ENCODE results near the gene RCAN2.

The RCAN2 gene

GRCh38 chr6:46468403-46469010 lies 22.7 kb downstream of the RCAN2 start:
- Histone ChIP-seq H3K4me3 (ENCODE audit: low read depth in 1 of 2, low read length in 2 of 2) (no peak overlapping the region), H3K4me1 (ENCODE audit: control insufficient read depth in 1 of 2, insufficient read depth in 2 of 2, low read length in 2 of 2) (no peaks in the 10 kb centered on the region), H3K36me3 (ENCODE audit: control insufficient read depth in 1 of 2, insufficient read depth in 2 of 2, low read length in 2 of 2) (no peaks in the 10 kb centered on the region), H3K27me3 (ENCODE audit: control insufficient read depth in 1 of 2, insufficient read depth in 2 of 2, low read length in 2 of 2) (peaks cover 0 to 4% of the 10 kb centered on the region in 2 donors), H3K9me3 (ENCODE audit: control insufficient read depth in 1 of 2, low read length in 2 of 2) (no peaks in the 10 kb centered on the region), H3K27ac (ENCODE audit: low read depth, low read length) (no peak overlapping the region), H3K9ac (ENCODE audit: low read depth in 1 of 2, low read length in 2 of 2) (no peak overlapping the region)

GRCh38 chr6:46466570-46466969 lies 24.7 kb downstream of the RCAN2 start:
- no peaks in the 10 kb centered on the region for H3K27me3 ChIP-seq (ENCODE audit: control insufficient read depth in 1 of 2, insufficient read depth in 2 of 2, low read length in 2 of 2)
- no peak overlapping the region for H3K9ac ChIP-seq (ENCODE audit: low read depth in 1 of 2, low read length in 2 of 2)
- no peaks in the 10 kb centered on the region for H3K4me1 ChIP-seq (ENCODE audit: control insufficient read depth in 1 of 2, insufficient read depth in 2 of 2, low read length in 2 of 2)
- H3K36me3 ChIP-seq (ENCODE audit: control insufficient read depth in 1 of 2, insufficient read depth in 2 of 2, low read length in 2 of 2), result no peaks in the 10 kb centered on the region
- no peak overlapping the region for H3K4me3 ChIP-seq (ENCODE audit: low read depth in 1 of 2, low read length in 2 of 2)
- H3K9me3 ChIP-seq (ENCODE audit: control insufficient read depth in 1 of 2, low read length in 2 of 2), result no peaks in the 10 kb centered on the region
- H3K27ac ChIP-seq (ENCODE audit: low read depth, low read length), result no peak overlapping the region

GRCh38 chr6:46465294-46466165 lies 25.7 kb downstream of the RCAN2 start:
- Histone ChIP-seq H3K36me3 (ENCODE audit: control insufficient read depth in 1 of 2, insufficient read depth in 2 of 2, low read length in 2 of 2) (no peaks in the 10 kb centered on the region), H3K4me3 (ENCODE audit: low read depth in 1 of 2, low read length in 2 of 2) (no peak overlapping the region), H3K27ac (ENCODE audit: low read depth, low read length) (no peak overlapping the region), H3K27me3 (ENCODE audit: control insufficient read depth in 1 of 2, insufficient read depth in 2 of 2, low read length in 2 of 2) (no peaks in the 10 kb centered on the region), H3K9me3 (ENCODE audit: control insufficient read depth in 1 of 2, low read length in 2 of 2) (no peaks in the 10 kb centered on the region), H3K9ac (ENCODE audit: low read depth in 1 of 2, low read length in 2 of 2) (no peak overlapping the region), H3K4me1 (ENCODE audit: control insufficient read depth in 1 of 2, insufficient read depth in 2 of 2, low read length in 2 of 2) (no peaks in the 10 kb centered on the region)

- Histone ChIP-seq H3K27ac (ENCODE audit: low read depth, low read length) (no peak overlapping the region), H3K4me1 (ENCODE audit: control insufficient read depth in 1 of 2, insufficient read depth in 2 of 2, low read length in 2 of 2) (peaks cover 0 to 4% of the 10 kb centered on the region in 2 donors), H3K27me3 (ENCODE audit: control insufficient read depth in 1 of 2, insufficient read depth in 2 of 2, low read length in 2 of 2) (peaks cover 0 to 8% of the 10 kb centered on the region in 2 donors), H3K4me3 (ENCODE audit: low read depth in 1 of 2, low read length in 2 of 2) (no peak overlapping the region), H3K9ac (ENCODE audit: low read depth in 1 of 2, low read length in 2 of 2) (no peak overlapping the region), H3K36me3 (ENCODE audit: control insufficient read depth in 1 of 2, insufficient read depth in 2 of 2, low read length in 2 of 2) (no peaks in the 10 kb centered on the region), H3K9me3 (ENCODE audit: control insufficient read depth in 1 of 2, low read length in 2 of 2) (no peaks in the 10 kb centered on the region)
Observed at GRCh38 chr6:46456297-46456696, 35.0 kb downstream of the RCAN2 start.

- Histone ChIP-seq H3K4me1 (ENCODE audit: control insufficient read depth in 1 of 2, insufficient read depth in 2 of 2, low read length in 2 of 2) (peaks cover 0 to 4% of the 10 kb centered on the region in 2 donors), H3K36me3 (ENCODE audit: control insufficient read depth in 1 of 2, insufficient read depth in 2 of 2, low read length in 2 of 2) (no peaks in the 10 kb centered on the region), H3K27me3 (ENCODE audit: control insufficient read depth in 1 of 2, insufficient read depth in 2 of 2, low read length in 2 of 2) (peaks cover 0 to 8% of the 10 kb centered on the region in 2 donors), H3K27ac (ENCODE audit: low read depth, low read length) (no peak overlapping the region), H3K4me3 (ENCODE audit: low read depth in 1 of 2, low read length in 2 of 2) (no peak overlapping the region), H3K9ac (ENCODE audit: low read depth in 1 of 2, low read length in 2 of 2) (no peak overlapping the region), H3K9me3 (ENCODE audit: control insufficient read depth in 1 of 2, low read length in 2 of 2) (no peaks in the 10 kb centered on the region)
Observed at GRCh38 chr6:46454691-46455090, 36.6 kb downstream of the RCAN2 start.

GRCh38 chr6:46453741-46454316 lies 37.4 kb downstream of the RCAN2 start:
- peaks cover 0 to 4% of the 10 kb centered on the region in 2 donors for H3K4me1 ChIP-seq (ENCODE audit: control insufficient read depth in 1 of 2, insufficient read depth in 2 of 2, low read length in 2 of 2)
- no peak overlapping the region for H3K9ac ChIP-seq (ENCODE audit: low read depth in 1 of 2, low read length in 2 of 2)

GRCh38 chr6:46453216-46453615 lies 38.0 kb downstream of the RCAN2 start:
- no peak overlapping the region for H3K9ac ChIP-seq (ENCODE audit: low read depth in 1 of 2, low read length in 2 of 2)
- no peaks in the 10 kb centered on the region for H3K36me3 ChIP-seq (ENCODE audit: control insufficient read depth in 1 of 2, insufficient read depth in 2 of 2, low read length in 2 of 2)
- H3K9me3 ChIP-seq (ENCODE audit: control insufficient read depth in 1 of 2, low read length in 2 of 2), result no peaks in the 10 kb centered on the region
- peaks cover 0 to 8% of the 10 kb centered on the region in 2 donors for H3K27me3 ChIP-seq (ENCODE audit: control insufficient read depth in 1 of 2, insufficient read depth in 2 of 2, low read length in 2 of 2)
- no peak overlapping the region for H3K4me3 ChIP-seq (ENCODE audit: low read depth in 1 of 2, low read length in 2 of 2)
- peaks cover 0 to 4% of the 10 kb centered on the region in 2 donors for H3K4me1 ChIP-seq (ENCODE audit: control insufficient read depth in 1 of 2, insufficient read depth in 2 of 2, low read length in 2 of 2)
- H3K27ac ChIP-seq (ENCODE audit: low read depth, low read length), result no peak overlapping the region

More at GRCh38 chr6:46453741-46454316, 37.4 kb downstream of the RCAN2 start:
- no peak overlapping the region for H3K4me3 ChIP-seq (ENCODE audit: low read depth in 1 of 2, low read length in 2 of 2)
- H3K9me3 ChIP-seq (ENCODE audit: control insufficient read depth in 1 of 2, low read length in 2 of 2), result no peaks in the 10 kb centered on the region
- no peaks in the 10 kb centered on the region for H3K36me3 ChIP-seq (ENCODE audit: control insufficient read depth in 1 of 2, insufficient read depth in 2 of 2, low read length in 2 of 2)
- H3K27me3 ChIP-seq (ENCODE audit: control insufficient read depth in 1 of 2, insufficient read depth in 2 of 2, low read length in 2 of 2), result peaks cover 0 to 8% of the 10 kb centered on the region in 2 donors
- H3K27ac ChIP-seq (ENCODE audit: low read depth, low read length), result no peak overlapping the region

- Histone ChIP-seq H3K27ac (ENCODE audit: low read depth, low read length) (no peak overlapping the region), H3K36me3 (ENCODE audit: control insufficient read depth in 1 of 2, insufficient read depth in 2 of 2, low read length in 2 of 2) (no peaks in the 10 kb centered on the region), H3K9me3 (ENCODE audit: control insufficient read depth in 1 of 2, low read length in 2 of 2) (no peaks in the 10 kb centered on the region), H3K27me3 (ENCODE audit: control insufficient read depth in 1 of 2, insufficient read depth in 2 of 2, low read length in 2 of 2) (peaks cover 0 to 2% of the 10 kb centered on the region in 2 donors), H3K4me3 (ENCODE audit: low read depth in 1 of 2, low read length in 2 of 2) (no peak overlapping the region), H3K9ac (ENCODE audit: low read depth in 1 of 2, low read length in 2 of 2) (no peak overlapping the region), H3K4me1 (ENCODE audit: control insufficient read depth in 1 of 2, insufficient read depth in 2 of 2, low read length in 2 of 2) (peaks cover 0 to 4% of the 10 kb centered on the region in 2 donors)
Observed at GRCh38 chr6:46452312-46452917, 38.8 kb downstream of the RCAN2 start.

- H3K4me1 ChIP-seq (ENCODE audit: control insufficient read depth in 1 of 2, insufficient read depth in 2 of 2, low read length in 2 of 2), result peaks cover 0 to 4% of the 10 kb centered on the region in 2 donors
- no peak overlapping the region for H3K9ac ChIP-seq (ENCODE audit: low read depth in 1 of 2, low read length in 2 of 2)
- H3K36me3 ChIP-seq (ENCODE audit: control insufficient read depth in 1 of 2, insufficient read depth in 2 of 2, low read length in 2 of 2), result no peaks in the 10 kb centered on the region
- no peak overlapping the region for H3K27ac ChIP-seq (ENCODE audit: low read depth, low read length)
- H3K9me3 ChIP-seq (ENCODE audit: control insufficient read depth in 1 of 2, low read length in 2 of 2), result peaks cover 0 to under 1% of the 10 kb centered on the region in 2 donors
- H3K4me3 ChIP-seq (ENCODE audit: low read depth in 1 of 2, low read length in 2 of 2), result no peak overlapping the region
- H3K27me3 ChIP-seq (ENCODE audit: control insufficient read depth in 1 of 2, insufficient read depth in 2 of 2, low read length in 2 of 2), result no peaks in the 10 kb centered on the region
Observed at GRCh38 chr6:46451343-46451742, 39.9 kb downstream of the RCAN2 start.

All from duodenal mucosa (tissue), 2 donors.